NCI-H1092 treated with DMSO at 0.1 percent for 48 hours (cell line): ENCODE measurements around the gene COPG1.
"Not testable (repeated sequence)": the region's sequence is repeated elsewhere in the genome, so short reads cannot be mapped to it uniquely, and the experiment has no call there.

Experiments
- DNase-seq: peaks from one replicate; lab custom pipeline; 2025; lab: John Stamatoyannopoulos, UW

The COPG1 gene, protein sequence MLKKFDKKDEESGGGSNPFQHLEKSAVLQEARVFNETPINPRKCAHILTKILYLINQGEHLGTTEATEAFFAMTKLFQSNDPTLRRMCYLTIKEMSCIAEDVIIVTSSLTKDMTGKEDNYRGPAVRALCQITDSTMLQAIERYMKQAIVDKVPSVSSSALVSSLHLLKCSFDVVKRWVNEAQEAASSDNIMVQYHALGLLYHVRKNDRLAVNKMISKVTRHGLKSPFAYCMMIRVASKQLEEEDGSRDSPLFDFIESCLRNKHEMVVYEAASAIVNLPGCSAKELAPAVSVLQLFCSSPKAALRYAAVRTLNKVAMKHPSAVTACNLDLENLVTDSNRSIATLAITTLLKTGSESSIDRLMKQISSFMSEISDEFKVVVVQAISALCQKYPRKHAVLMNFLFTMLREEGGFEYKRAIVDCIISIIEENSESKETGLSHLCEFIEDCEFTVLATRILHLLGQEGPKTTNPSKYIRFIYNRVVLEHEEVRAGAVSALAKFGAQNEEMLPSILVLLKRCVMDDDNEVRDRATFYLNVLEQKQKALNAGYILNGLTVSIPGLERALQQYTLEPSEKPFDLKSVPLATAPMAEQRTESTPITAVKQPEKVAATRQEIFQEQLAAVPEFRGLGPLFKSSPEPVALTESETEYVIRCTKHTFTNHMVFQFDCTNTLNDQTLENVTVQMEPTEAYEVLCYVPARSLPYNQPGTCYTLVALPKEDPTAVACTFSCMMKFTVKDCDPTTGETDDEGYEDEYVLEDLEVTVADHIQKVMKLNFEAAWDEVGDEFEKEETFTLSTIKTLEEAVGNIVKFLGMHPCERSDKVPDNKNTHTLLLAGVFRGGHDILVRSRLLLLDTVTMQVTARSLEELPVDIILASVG

DNA sequence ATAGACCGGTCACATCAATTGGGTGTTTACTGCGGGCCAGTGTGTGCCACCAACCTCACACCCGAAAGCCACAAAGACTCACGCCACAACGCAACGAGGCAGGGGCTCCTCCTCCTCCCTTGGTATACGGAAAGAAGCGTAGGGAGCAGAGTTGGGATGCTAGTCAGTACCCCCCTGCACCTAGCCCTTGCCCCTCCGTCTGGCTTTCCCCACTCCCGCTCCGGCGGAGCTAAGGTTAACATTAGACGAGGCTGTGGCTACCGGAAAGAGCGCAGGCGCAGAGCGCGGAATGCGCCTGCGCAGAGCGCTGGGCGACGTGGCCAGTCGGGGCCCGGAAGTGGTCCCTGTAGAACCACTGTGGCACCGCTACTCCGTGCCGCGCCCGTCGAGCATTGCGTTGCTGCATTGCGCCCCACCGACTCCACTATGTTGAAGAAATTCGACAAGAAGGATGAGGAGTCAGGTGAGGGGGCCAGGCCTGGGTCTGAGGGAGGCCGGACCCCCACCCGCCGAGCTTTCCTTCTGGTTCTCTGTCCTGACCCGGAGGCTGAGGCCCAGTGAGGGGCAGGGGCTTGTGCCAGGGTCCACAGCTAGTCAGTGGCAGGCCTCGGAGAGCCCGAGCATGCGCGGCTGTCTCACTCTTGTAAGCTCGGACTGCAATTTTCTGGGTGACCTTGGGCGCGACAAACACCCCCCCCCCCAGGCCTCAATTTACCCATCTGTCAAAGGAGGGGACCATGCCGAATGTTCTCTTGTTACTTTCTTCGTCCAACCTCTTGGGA lies at the start of gene COPG1:
COPG1 (plus strand) TSS at position 323 of the 782 bp plus-strand sequence; CDS start at position 427, 104 bp downstream.
- peak; percentile 89 for DNase-seq

DNA sequence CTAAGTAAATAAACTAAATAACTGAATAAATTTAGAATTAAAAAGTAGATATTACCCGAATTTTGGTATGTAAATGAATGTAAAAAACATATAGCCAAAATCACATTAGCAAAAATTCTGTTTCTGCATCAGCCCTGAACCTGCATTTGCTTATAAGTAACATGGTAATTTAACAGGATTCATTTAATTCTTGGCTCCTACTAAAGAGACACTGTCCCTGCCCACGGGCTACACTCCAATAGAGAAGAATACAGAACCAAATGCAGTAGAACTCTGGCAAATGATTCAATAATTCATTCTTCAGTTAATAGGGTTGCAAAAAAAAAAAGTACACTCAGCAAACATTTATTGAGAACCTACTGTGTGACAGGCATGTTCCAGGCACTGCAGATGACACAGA lies 44.9 kb upstream of the COPG1 start:
- no peak for DNase-seq

DNA sequence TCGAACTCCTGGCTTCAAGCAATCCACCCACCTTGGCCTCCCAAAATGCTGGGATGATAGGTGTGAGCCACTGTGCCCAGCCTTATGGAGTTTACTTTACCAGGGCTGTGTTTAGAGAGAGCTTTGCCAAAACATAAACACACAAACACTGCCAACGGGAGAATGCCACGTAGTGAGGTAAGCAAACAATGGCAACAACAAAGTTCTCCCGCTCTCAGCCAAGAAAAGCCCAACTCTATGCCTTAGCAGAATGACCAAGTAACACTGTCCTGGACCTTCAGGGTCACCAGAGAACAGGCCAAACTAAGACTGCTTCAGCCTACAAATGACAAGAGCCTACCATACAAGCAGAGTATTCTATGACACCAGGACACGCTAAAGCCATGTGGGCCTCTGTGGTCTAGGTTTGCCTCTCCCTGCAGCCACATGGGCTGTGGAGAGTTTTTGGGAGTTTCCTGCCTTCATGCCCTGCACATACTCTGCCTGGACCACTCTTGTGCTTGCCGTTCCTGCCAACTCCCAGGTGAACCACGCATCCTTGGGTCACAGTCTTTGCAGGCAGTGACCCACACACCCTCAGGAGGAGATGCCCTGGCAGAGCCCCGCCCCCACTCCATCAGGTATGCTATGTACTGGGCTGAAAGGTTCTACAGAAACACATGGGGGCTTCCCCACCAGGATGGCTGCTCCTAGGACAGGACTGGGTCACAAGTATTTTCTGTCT lies 44.1 kb upstream of the COPG1 start:
- DNase-seq, result no peak

DNA sequence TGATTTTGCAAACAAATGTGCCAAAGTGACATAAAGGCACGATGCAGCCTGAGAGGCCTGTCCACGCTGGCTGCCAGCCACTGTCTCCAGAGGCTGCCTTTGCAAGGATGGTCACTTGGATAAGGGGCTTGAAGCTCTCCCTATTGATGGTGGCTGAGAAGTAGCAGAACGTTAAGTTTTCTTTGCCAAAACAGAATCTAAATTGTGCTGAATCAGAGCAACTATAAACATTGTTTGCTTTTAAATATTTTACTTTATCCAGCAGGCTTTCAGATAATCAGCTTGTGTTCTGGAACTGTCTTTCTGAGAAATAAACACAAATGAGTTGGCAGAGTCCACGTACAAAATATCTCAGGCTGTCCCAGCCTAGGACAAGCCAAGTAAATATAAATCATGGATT lies 41.9 kb upstream of the COPG1 start:
- no peak for DNase-seq

DNA sequence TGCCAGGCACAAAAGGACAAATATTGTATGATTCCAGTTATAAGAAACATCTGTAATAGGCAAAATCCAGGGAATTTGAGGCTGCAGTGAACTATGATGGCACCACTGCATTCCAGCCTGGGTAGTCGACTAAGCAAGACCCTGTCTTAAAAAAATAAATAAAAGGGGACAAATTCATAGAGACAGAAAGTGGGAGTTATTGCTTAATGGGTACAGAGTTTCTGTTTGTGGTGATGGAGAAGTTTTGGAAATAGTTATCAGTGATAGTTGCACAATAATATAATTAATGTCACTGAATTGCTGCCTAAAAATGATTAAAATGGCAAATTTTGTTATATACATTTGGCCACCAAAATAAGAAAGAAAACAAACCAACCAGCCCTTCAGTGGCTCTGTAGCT lies 38.1 kb upstream of the COPG1 start:
- no peak for DNase-seq

DNA sequence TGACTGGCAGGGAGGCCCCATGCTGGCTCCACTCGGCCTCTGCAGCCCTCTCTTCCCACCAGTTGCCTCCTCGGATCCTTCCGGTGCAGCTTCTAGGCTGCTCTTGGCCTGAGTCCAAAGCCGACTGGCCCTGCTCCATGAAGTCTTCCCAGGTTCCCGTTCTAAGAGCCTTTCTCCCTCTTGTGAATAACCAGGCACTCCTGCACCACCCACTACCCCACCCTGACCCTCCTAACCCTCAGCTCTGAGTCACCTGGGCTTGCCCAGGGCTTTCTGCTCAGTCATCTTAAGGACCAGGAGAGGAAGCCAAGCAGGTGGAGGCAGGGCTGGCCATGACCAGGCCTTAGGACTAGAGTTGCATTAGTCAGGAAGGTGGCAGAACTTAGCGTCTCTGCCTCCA lies 37.6 kb upstream of the COPG1 start:
- DNase-seq, result peak; percentile 36

DNA sequence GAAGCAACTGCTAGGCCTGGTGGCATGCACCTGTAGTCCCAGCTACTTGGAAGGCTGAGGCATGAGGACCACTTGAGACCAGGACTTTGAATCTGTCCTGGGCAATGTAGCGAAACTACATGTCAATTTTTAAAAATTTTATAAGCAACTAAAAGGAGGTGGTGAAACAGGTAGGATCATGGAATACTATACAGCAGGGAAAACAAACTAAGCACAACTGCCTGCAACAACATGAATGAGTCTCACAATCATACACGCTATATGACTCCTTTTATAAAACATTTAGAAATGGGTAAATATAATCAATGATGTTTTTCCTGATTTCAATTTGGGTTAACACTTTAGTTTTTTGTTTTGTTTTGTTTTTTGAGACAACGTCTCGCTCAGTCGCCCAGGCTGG lies 36.2 kb upstream of the COPG1 start:
- no peak for DNase-seq

DNA sequence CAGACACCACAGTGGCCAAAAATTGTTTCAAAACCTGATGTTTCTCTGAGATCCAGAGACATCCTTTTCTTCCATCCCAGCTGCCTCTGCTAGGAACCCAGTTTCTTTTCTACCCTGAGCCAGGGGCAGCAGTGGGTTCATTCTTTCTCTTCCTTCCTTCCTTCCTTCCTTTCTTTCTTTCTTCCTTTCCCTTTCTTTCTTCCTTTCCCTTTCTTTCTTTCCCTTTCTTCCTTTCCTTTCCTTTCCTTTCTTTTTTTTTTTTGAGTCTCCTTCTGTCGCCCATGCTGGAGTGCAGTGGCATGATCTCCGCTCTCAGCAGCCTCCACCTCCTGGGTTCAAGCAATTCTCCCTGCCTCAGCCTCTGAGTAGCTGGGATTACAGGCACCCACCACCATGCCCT lies 30.7 kb upstream of the COPG1 start:
- no peak for DNase-seq

DNA sequence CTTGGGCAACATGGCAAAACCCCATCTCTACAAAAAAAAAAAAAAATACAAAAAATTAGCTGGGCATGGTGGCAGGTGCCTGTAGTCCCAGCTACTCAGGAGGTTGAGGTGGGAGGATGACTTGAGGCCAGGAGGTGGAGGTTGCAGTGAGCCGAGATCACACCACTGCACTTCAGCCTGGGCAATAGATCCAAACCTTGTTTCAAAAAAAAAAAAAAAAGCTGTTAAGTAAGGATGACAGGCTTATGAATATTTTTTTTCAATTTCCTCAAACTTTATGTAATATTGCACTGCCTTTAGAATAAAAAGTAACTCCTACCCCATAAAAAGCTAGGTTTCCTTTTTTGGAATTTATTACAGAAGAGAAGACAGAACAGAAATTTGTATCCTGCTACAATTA lies 25.0 kb upstream of the COPG1 start:
- DNase-seq, result not testable (repeated sequence)

DNA sequence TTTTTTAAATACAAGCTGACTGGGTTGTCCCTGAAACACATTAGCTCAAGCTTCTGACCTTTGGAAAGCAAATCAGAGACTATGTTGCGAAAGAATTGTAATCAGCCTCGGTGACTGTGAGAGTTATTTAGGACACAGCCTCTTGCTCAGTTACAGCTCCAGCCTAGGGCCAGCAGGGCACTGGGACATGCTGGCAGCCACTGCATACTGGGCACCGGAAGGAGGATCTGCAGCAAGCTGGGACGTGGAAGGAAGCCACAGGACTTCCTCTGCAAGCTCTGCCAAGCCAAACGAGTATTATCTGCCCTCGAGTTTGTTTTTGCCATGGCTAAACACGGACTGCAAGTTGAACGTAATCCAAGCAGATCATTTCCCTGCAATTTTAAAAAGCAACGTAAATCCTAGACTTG lies 24.4 kb upstream of the COPG1 start:
- peak; percentile 46 for DNase-seq

DNA sequence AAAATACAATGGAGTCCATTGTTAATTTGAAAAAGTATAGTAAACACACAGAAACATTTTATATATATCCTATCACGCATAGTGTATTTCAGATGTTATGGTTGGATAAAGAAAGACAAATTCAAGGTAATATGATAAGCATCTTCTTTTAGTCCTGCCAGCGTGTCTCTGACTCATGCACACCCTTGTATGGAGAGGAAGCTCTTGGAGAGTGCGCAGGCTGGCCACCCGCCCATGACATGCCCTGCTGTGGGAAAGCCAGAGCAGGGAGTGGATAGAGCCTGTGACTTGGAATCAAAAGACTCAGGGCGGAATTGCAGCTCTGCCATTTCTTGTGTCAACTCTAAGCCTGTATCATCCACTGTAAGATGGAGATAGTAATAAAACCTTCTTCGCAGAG lies 23.0 kb upstream of the COPG1 start:
- no peak for DNase-seq

DNA sequence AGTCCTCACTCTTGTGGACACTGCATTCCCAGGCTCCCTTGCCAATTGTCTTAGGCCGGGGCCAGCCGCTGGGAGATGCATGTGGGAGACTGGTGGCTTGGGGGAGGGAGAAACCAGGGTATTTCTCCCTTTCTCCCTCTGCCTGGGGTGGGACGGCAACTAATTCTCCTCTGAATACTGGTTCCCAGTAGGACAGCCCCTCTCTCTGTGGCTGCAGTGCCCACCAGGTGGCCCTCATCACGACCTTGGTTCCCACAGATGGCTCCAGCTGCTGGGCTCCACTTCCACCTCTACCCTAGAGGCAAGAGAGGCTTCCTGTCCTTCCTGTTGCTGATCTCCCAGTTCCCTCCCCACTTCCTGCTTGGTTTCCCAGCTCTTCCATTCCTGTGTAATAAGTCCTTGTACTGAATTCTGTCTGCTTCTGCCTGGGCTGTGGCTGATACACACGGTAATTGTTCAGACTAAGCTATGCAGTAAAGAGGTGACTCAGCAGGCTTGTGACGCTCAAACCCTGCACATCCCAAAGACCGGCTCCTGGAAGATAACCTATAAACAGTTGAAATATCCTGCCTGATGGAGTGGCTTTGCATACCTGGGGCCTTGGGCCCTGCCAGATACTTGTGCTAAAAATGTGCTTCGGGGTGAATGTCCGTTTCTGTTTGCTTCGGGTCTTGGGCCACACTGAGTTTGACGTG lies 20.4 kb upstream of the COPG1 start:
- no peak for DNase-seq

DNA sequence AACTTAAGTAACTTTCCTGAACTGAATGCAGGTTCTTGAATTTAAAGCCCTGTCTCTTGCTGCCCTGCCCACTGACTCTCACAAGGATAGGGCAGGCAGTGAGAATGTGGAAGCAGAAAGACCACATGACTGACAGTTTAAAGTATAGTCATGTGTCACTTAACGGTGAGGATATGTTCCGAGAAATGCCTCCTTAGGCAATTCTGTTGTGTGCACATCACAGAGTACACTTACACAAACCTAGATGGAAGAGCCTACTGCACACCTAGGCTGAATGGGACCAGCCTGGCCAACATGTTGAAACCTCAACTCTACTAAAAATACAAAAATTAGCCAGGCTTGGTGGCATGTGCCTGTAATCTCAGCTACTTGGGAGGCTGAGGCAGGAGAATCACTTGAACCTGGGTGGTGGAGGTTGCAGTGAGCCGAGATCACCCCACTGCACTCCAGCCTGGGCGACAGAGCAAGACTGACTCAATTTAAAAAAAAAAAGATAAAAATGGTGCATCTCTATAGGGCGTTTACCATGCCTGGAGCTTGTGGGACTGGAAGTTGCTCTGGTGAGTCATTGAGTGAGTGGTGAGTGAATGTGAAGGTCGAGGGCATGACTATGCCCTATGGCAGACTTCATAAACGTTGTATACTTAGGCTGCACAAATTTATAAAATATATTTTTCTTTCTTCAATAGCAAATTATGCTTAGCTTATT lies 18.9 kb upstream of the COPG1 start:
- no peak for DNase-seq

DNA sequence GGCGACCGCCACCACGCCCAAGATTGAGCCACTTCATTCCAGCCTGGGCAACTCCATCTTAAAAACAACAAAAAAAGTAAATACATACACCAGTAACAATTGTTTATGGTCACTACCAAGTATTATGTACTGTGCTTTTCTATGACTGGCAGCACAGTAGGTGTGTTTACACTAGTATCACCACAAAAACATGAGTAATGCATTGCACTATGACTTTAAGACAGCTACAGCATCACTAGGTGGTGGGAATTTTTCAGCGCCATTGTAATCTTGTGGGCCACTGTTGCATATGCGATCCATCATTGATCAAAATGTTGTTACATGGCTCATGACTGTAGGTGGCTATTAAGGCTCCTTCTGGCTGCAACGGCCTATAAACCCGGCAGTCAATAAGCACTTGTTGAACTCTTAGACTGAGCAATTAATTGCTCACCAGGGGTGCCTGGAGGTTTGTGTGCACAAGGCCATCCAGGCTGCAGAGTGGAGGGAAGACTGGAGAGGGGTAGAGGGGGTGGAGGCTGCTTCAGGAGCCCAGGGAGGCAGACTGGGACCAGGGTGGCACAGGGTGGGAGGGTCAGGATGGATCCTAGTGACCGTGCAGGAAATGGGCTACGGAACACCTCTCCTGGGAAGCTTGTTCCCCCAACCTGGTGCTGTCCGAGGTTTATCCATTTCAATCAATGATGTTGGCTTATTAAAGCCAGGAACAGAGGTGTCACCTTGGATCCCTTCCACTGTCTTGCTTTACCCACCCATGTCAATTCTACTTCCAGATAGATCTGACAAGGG lies 17.9 kb upstream of the COPG1 start:
- no peak for DNase-seq

DNA sequence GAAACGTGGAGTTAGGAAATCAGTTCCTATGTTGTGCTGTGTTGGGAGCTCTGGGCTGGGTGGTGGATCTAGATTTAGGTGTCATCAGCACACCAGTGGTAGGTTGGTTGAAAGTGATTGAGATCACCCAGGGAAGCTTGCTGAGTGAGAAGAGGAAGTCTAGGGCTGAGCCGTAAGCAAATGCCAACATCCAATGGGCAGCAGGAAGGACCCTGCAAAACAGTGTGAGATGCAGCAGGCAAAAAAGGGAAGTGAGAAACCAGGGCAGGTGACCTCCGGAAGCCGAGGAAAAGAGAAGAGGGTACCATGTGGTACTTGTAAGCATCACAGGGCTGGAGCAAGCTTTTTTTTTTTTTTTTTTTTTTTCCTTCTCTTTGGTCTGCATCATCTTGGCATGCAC lies 15.9 kb upstream of the COPG1 start:
- no peak for DNase-seq

DNA sequence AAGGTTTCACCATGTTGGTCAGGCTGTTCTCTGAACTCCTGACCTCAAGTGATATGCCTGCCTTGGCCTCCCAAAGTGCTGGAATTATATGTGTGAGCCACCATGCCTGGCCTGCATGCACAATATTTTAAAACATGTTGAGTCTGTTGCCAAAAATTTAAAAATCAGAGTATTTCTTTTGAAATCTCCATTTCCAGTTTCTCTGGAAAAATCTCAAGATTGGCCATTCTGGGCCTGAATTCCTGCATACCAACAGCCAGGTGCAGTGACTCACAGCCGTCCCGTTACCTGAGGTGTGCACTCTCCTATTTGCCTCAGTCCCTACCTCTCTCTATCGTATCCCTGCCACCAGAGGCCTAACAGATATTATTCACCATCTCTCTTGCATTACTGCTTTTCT lies 15.0 kb upstream of the COPG1 start:
- DNase-seq, result no peak

DNA sequence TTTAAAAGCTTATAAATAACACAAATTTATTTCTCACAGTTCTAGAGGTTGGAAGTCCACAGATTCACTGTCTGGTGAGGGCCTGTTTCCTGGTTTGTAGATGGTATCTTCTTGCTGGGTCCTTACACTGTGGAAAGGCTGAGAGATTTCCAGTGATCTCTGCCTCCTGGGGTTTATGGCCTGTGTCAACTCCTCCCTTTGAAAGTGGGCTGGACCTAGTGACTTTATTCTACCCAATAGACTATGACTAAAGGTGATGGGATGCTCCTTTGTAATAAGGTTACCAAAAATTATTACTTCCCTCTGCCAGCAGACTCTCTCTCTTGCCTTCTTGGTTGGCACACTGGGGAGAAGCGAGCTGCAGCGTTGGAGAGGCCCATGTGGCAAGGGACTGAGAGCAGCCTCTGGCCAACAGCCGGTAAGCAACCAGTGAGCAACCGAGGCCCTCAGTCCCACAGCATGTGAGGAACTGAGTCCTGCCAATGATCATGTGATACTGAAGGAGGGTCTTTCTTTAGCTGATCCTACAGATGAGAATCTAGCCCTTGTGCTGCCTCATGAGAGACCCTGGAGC lies 14.0 kb upstream of the COPG1 start:
- no peak for DNase-seq

DNA sequence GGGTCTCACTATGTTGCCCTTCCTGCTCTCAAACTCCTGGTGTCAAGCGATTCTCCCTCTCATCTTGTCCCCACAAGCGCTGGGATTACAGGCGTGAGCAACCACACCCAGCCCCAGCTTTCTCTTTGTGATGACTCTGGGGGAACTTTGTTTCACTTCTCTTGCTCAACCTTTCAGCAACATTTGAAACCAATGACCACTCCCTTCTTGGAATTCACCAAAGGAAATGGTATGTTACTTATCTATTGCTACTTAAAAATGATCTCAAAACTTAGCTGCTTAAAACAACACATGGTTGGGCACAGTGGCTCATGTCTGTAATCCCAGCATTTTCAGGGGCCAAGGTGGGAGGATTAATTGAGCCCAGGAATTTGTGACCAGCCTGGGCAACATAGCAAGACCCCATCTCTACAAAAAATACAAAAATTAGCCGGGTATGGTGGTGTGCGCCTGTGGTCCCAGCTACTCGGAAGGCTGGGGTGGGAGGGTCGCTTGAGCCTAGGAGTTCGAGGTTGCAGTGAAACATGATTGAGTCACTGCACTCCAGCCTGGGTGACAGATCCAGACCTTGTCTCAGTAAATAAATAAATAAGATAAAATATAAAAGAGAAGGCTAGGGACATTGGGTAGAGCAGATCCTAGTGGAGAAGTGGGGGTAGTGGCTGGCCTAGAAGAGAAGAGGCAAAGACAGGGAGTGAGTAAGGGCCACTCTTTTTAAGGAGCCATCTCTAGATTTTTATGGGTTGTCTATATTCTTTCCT lies 10.3 kb upstream of the COPG1 start:
- no peak for DNase-seq

DNA sequence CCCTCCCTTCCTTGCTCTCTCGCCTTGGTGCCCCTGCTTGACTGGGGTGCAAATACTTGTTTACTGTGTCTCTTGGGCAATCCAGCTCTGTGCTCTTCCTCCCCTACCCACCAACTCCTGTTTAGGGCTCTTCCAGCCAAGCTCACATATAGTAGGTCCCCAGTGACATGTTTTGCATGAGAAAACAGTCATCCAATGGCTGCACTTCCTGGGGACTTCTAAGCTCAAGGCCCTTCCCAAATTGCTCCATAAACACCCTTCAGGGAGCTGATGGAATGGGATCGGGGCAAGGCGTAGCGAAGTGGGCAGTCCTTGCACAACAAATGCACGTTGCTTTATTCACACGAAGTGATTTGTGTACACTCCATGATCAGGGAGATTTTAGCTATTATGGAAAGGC lies 9.4 kb upstream of the COPG1 start:
- no peak for DNase-seq
